Endothelial cell of umbilical vein (primary cell): ENCODE results near the gene MYO1E. TPM values are rescaled to one million over a fixed set of nuclear protein-coding genes. Genes with fewer than 3 reads are reported as not detected.

ENCODE experiments used
- BruUV-seq: library from RNA; stranded (reverse); fragments of 400-500 nt; replicated peaks from 2 replicates; lab custom pipeline; 2021; lab: Mats Ljungman, UMichigan
- CTCF ChIA-PET: fragments of 300-600, 350-600 bp; sonication (Branson Sonifier 250); formaldehyde crosslinking; loops from one replicate; lab custom pipeline; 2021; ENCODE audit warnings: antibody characterized with exemption, inconsistent platforms; lab: Charles Lee
- POLR2A ChIA-PET: fragments of 300-600, 350-600 bp; sonication (Branson Sonifier 250); formaldehyde crosslinking; loops from one replicate; lab custom pipeline; 2021; ENCODE audit warnings: antibody characterized with exemption, inconsistent platforms; lab: Charles Lee
- DNase-seq: peaks from one replicate; pipeline ENCODE4 v3.0.0-alpha.2; 2011; ENCODE audit warnings: low read depth, low spot score
- FAIRE-seq: peaks from 2 replicates; lab custom pipeline; 2011; peaks lifted over from hg19 to GRCh38; lab: Jason Lieb, UNC
- H2AFZ ChIP-seq: 2 replicates; pipeline ENCODE4 v1.6.0; 2012; ENCODE audit warnings: low read depth, low read length, control low read depth, inconsistent platforms
- H3K27ac ChIP-seq: 2 replicates; pipeline ENCODE4 v1.5.1; 2011; ENCODE audit warnings: low read depth, mild to moderate bottlenecking, control low read depth, low read length, moderate library complexity; ENCODE audit not compliant: insufficient read depth
- H3K27me3 ChIP-seq, 2 experiments: 2 replicates each; pipeline versions ENCODE4 v1.6.0 to v1.6.1; 2011; ENCODE audit warnings: low read length in 2 of 2, mixed read lengths in 1 of 2; ENCODE audit not compliant: control insufficient read depth in 2 of 2, insufficient read depth in 2 of 2
- H3K36me3 ChIP-seq, 2 experiments: 2 replicates in 1 of 2; 3 replicates in 1 of 2; pipeline ENCODE4 v1.5.1; 2011; ENCODE audit warnings: low read length in 2 of 2, mild to moderate bottlenecking in 1 of 2, moderate library complexity in 1 of 2; ENCODE audit not compliant: control insufficient read depth in 2 of 2, insufficient read depth in 2 of 2; ENCODE audit errors: extremely low read depth in 1 of 2
- H3K4me1 ChIP-seq: 3 replicates; pipeline ENCODE4 v1.5.1; 2011; ENCODE audit warnings: mild to moderate bottlenecking, low read length; ENCODE audit not compliant: control insufficient read depth, insufficient read depth; ENCODE audit errors: extremely low read depth
- H3K4me2 ChIP-seq: 2 replicates; pipeline ENCODE4 v1.6.1; 2011; ENCODE audit warnings: low read length, control low read depth, mixed read lengths; ENCODE audit not compliant: insufficient read depth
- H3K4me3 ChIP-seq, 3 experiments: fragments of 200-600 bp in 1 of 3; sonication (generic), shearing (Covaris generic) in 1 of 3; replicated peaks in 1 of 3; 2 replicates each; pipeline ENCODE4 v1.5.1; 2011 to 2016; ENCODE audit warnings: control low read depth in 3 of 3, low read length in 3 of 3, mild to moderate bottlenecking in 2 of 3, inconsistent platforms in 1 of 3, low read depth in 1 of 3, moderate library complexity in 1 of 3; ENCODE audit not compliant: insufficient read depth in 1 of 3
- H3K79me2 ChIP-seq: 2 replicates; pipeline ENCODE4 v1.6.0; 2012; ENCODE audit warnings: low read length, inconsistent platforms; ENCODE audit not compliant: control insufficient read depth, insufficient read depth
- H3K9ac ChIP-seq: replicated peaks from 2 replicates; pipeline ENCODE3; 2011; ENCODE audit warnings: low read length, control low read depth; ENCODE audit not compliant: insufficient read depth; ENCODE audit errors: extremely low read depth
- H3K9me1 ChIP-seq: replicated peaks from 3 replicates; pipeline ENCODE4 v1.6.0; 2011; ENCODE audit warnings: mild to moderate bottlenecking, low read length; ENCODE audit not compliant: control insufficient read depth, insufficient read depth; ENCODE audit errors: extremely low read depth
- H3K9me3 ChIP-seq: replicated peaks from 2 replicates; pipeline ENCODE4 v1.5.1; 2012; ENCODE audit warnings: low read length, inconsistent platforms; ENCODE audit not compliant: control insufficient read depth, insufficient read depth
- H4K20me1 ChIP-seq: replicated peaks from 2 replicates; pipeline ENCODE3; 2011; ENCODE audit warnings: mild to moderate bottlenecking, low read length; ENCODE audit not compliant: control insufficient read depth, insufficient read depth; ENCODE audit errors: extremely low read depth
- EZH2 ChIP-seq: IDR thresholded peaks from 2 replicates; pipeline ENCODE4 v1.6.1; 2012; ENCODE audit warnings: borderline replicate concordance, low read depth, mild to moderate bottlenecking, moderate library complexity, low read length, inconsistent platforms; ENCODE audit not compliant: severe bottlenecking
- FOS ChIP-seq: IDR thresholded peaks from 2 replicates; pipeline ENCODE4 v1.6.1; 2011; ENCODE audit warnings: mild to moderate bottlenecking, low read length, moderate library complexity, borderline replicate concordance; ENCODE audit not compliant: insufficient read depth
- GATA2 ChIP-seq: IDR thresholded peaks from 2 replicates; pipeline ENCODE4 v1.7.0; 2011; ENCODE audit warnings: low read depth, mild to moderate bottlenecking, moderate library complexity, mixed read lengths, low read length; ENCODE audit not compliant: insufficient read length, insufficient read depth
- MYC ChIP-seq: IDR thresholded peaks from one replicate; pipeline ENCODE4 v1.6.1; 2011; ENCODE audit warnings: mild to moderate bottlenecking, low read depth, low read length
- POLR2A ChIP-seq: IDR thresholded peaks from 2 replicates; pipeline ENCODE4 v1.6.1; 2012; ENCODE audit warnings: low read depth, mild to moderate bottlenecking, control low read depth, low read length
- POLR2AphosphoS5 ChIP-seq: IDR thresholded peaks from 2 replicates; pipeline ENCODE4 v1.6.1; 2012; ENCODE audit warnings: low read depth, mild to moderate bottlenecking, control low read depth, low read length, moderate library complexity; ENCODE audit not compliant: insufficient read depth
- dilution Hi-C: fragments of 300-500 bp; cut with MboI; formaldehyde crosslinking; loops from one replicate; pipeline ENCODE4 v1.15.0; 2019; ENCODE audit warnings: low sequenced_read_pairs; ENCODE audit not compliant: extremely low pct_ligation_motif_present
- intact Hi-C: fragments of 100-400 bp; cut with micrococcal nuclease; formaldehyde crosslinking; loops from one replicate; pipeline ENCODE4 v1.10.0; 2022
- polyA plus RNA-seq, 4 experiments: library from polyadenylated mRNA; depleted of rRNA in 3 of 4; stranded (reverse) in 3 of 4; unstranded in 1 of 4; fragments of >200 nt; gene quantifications; 2 replicates each; pipeline versions ENCODE4 v1.2.1 to v1.2.3, GENCODE V29; 2011 to 2012; ENCODE audit warnings: missing spikeins in 1 of 4
- total RNA-seq: library from RNA; stranded (reverse); gene quantifications from 2 replicates; pipeline ENCODE4 v1.2.3, GENCODE V29; 2021
- TF ChIP-seq, protein P1 (sequence below), 2 donors: IDR thresholded peaks; 1 replicate in 1 of 2; 2 replicates in 1 of 2; pipeline ENCODE4 v1.5.1; 2011; ENCODE audit warnings: low read length in 2 of 2, mild to moderate bottlenecking in 2 of 2, moderate library complexity in 2 of 2, control low read depth in 1 of 2, inconsistent platforms in 1 of 2, low read depth in 1 of 2; ENCODE audit not compliant: insufficient read depth in 1 of 2; ENCODE audit errors: extremely low read depth in 1 of 2

Gene MYO1E
- total and polyA plus RNA-seq, 2 donors (not counting 3 experiments of a cell fraction or from before 2014, with no cell fraction given), result 31.6 to 218 TPM

DNA sequence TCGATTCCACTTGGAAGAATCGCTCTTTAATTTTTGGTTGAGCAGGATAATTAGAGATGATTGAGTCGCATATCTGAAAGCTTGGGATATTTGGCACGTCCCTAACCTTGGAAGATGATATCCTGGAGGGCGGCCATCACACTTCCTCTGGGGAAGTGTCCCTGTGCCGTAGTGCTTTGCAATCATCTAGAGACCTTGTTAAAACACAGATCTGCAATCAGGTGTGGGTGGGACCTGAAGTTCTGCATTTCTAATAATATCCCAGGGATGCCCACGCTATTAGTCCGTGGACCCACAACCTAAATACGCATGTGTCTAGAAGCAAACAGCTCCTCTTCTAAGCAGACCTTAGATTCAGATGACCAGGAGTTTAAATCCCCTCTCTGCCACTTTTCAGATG is 20.5 kb downstream of the MYO1E start:
- no peaks in the 10 kb centered on the region for H3K9me1 ChIP-seq
- ChIA-PET POLR2A (no interaction called here), CTCF (interaction anchor here (1.0 to 1.8 kb wide), 5 partner anchors 9 to 120 kb away, joined by 3 to 7 read pairs (median 3); no protein-coding TSS in a partner anchor)
- TF ChIP-seq MYC (no peak), POLR2A (no peak), FOS (no peak), EZH2 (no peak), POLR2AphosphoS5 (no peak), GATA2 (no peak)
- TF ChIP-seq, protein P1, sequence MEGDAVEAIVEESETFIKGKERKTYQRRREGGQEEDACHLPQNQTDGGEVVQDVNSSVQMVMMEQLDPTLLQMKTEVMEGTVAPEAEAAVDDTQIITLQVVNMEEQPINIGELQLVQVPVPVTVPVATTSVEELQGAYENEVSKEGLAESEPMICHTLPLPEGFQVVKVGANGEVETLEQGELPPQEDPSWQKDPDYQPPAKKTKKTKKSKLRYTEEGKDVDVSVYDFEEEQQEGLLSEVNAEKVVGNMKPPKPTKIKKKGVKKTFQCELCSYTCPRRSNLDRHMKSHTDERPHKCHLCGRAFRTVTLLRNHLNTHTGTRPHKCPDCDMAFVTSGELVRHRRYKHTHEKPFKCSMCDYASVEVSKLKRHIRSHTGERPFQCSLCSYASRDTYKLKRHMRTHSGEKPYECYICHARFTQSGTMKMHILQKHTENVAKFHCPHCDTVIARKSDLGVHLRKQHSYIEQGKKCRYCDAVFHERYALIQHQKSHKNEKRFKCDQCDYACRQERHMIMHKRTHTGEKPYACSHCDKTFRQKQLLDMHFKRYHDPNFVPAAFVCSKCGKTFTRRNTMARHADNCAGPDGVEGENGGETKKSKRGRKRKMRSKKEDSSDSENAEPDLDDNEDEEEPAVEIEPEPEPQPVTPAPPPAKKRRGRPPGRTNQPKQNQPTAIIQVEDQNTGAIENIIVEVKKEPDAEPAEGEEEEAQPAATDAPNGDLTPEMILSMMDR (IDR thresholded peaks at IDR 0.05; ENCODE audit: extremely low read depth in 1 of 2, insufficient read depth in 1 of 2, low read depth in 1 of 2, low read length in 2 of 2), result no peak
- DNase-seq (no peak), FAIRE-seq (no peak)
- no peaks in the 10 kb centered on the region for H3K36me3 ChIP-seq
- no peaks in the 10 kb centered on the region for H3K27me3 ChIP-seq
- H3K4me2 ChIP-seq, result peak overlapping the region; percentile 69
- H4K20me1 ChIP-seq, result peaks cover 4% of the 10 kb centered on the region
- intact Hi-C loops, result no loop called here
- no TSS peak for BruUV-seq
- H3K9me3 ChIP-seq, result no peaks in the 10 kb centered on the region
- no peak overlapping the region for H3K9ac ChIP-seq
- no peak overlapping the region for H3K27ac ChIP-seq
- peaks cover 48% of the 10 kb centered on the region for H3K4me1 ChIP-seq
- dilution Hi-C loops, result no loop called here
- no peak overlapping the region for H3K4me3 ChIP-seq
- peaks cover 69% of the 10 kb centered on the region for H3K79me2 ChIP-seq
- H2AFZ ChIP-seq, result no peak overlapping the region
